Measurements from ENCODE around the gene ANKRD55. TPM values are rescaled to one million over a fixed set of nuclear protein-coding genes. Genes with fewer than 3 reads are reported as not detected.

Gene ANKRD55
- polyA plus RNA-seq, 1 of the 3 experiments (the other 2 are of a cell fraction): not detected

DNA sequence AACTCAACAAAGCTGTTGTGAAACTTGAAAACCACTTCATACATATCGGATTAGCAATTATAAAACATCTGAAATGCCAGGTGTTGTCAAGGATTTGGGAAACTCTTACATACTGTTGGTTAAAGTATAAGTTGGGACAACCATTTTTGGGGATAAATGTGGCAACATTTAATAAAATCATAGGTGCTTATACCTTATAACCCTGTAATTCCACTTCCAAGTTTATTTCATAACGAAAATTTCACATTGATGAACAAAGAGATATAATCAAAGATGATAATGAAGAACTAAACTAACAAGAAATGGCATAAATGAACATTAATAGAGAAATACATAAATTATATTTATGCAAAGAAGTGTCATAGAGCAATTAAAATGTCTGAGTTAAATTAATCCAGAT, 54.3 kb downstream of the ANKRD55 start:
- POLR2A ChIA-PET: no interaction called here
- 0 out of 4 replicates have a peak, but pooled peaks cover 0 to 11% of the 10 kb centered on the region in 2 experiments for H3K4me1 ChIP-seq (ENCODE audit: control insufficient read depth in 1 of 2, insufficient read depth in 2 of 2, low read depth in 1 of 2, low read length in 1 of 2)
- H4K20me1 ChIP-seq (ENCODE audit: insufficient read depth): no peaks in the 10 kb centered on the region
- no peak overlapping the region for H2AFZ ChIP-seq (ENCODE audit: low read depth)
- H3K27me3 ChIP-seq (ENCODE audit: insufficient read depth): no peaks in the 10 kb centered on the region
- no peaks in the 10 kb centered on the region for H3K9me3 ChIP-seq
- H3K9ac ChIP-seq: no peak overlapping the region
- H3K79me2 ChIP-seq (ENCODE audit: insufficient read depth): no peaks in the 10 kb centered on the region
- CTCF ChIA-PET: no interaction called here
- H3K9me2 ChIP-seq: no peaks in the 10 kb centered on the region
- H3F3A ChIP-seq (replicated peaks; ENCODE audit: insufficient read depth): no peaks in the 10 kb centered on the region
- no peak overlapping the region for H3K27ac ChIP-seq (ENCODE audit: low read depth in 2 of 2, low read length in 1 of 2)
- 76% methylated on average over 2 of the region's 2 CpGs for WGBS (ENCODE audit: low lambda C conversion rate)
- H3K4me2 ChIP-seq: no peak overlapping the region
- DNase-seq: no peak
- no peak for TF ChIP-seq GABPA (IDR thresholded peaks at IDR 0.05; ENCODE audit: low read depth)
- TF ChIP-seq USF2 (IDR thresholded peaks at IDR 0.05; ENCODE audit: borderline replicate concordance, low read depth, low read length): no peak
- TF ChIP-seq, protein P1, sequence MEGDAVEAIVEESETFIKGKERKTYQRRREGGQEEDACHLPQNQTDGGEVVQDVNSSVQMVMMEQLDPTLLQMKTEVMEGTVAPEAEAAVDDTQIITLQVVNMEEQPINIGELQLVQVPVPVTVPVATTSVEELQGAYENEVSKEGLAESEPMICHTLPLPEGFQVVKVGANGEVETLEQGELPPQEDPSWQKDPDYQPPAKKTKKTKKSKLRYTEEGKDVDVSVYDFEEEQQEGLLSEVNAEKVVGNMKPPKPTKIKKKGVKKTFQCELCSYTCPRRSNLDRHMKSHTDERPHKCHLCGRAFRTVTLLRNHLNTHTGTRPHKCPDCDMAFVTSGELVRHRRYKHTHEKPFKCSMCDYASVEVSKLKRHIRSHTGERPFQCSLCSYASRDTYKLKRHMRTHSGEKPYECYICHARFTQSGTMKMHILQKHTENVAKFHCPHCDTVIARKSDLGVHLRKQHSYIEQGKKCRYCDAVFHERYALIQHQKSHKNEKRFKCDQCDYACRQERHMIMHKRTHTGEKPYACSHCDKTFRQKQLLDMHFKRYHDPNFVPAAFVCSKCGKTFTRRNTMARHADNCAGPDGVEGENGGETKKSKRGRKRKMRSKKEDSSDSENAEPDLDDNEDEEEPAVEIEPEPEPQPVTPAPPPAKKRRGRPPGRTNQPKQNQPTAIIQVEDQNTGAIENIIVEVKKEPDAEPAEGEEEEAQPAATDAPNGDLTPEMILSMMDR (IDR thresholded peaks at IDR 0.05): no peak
- no peak for TF ChIP-seq FOXJ3 (CRISPR knock-in tag; IDR thresholded peaks at IDR 0.05)
- TF ChIP-seq TEAD4 (IDR thresholded peaks at IDR 0.05; ENCODE audit: borderline replicate concordance, insufficient read depth): no peak
- TF ChIP-seq JUND (IDR thresholded peaks at IDR 0.05): no peak
- no peak for TF ChIP-seq POLR2AphosphoS5 (IDR thresholded peaks at IDR 0.05; ENCODE audit: low read depth, low read length)
- TF ChIP-seq, protein P2, sequence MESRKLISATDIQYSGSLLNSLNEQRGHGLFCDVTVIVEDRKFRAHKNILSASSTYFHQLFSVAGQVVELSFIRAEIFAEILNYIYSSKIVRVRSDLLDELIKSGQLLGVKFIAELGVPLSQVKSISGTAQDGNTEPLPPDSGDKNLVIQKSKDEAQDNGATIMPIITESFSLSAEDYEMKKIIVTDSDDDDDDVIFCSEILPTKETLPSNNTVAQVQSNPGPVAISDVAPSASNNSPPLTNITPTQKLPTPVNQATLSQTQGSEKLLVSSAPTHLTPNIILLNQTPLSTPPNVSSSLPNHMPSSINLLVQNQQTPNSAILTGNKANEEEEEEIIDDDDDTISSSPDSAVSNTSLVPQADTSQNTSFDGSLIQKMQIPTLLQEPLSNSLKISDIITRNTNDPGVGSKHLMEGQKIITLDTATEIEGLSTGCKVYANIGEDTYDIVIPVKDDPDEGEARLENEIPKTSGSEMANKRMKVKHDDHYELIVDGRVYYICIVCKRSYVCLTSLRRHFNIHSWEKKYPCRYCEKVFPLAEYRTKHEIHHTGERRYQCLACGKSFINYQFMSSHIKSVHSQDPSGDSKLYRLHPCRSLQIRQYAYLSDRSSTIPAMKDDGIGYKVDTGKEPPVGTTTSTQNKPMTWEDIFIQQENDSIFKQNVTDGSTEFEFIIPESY (IDR thresholded peaks at IDR 0.05; ENCODE audit: borderline replicate concordance, low read depth): no peak
- no peak for TF ChIP-seq SMC3 (IDR thresholded peaks at IDR 0.05; ENCODE audit: low read depth, low read length)
- no peak for TF ChIP-seq MEF2A (IDR thresholded peaks at IDR 0.05; ENCODE audit: borderline replicate concordance, low read depth)
- TF ChIP-seq, protein P3, sequence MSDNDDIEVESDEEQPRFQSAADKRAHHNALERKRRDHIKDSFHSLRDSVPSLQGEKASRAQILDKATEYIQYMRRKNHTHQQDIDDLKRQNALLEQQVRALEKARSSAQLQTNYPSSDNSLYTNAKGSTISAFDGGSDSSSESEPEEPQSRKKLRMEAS (IDR thresholded peaks at IDR 0.05; ENCODE audit: low read depth): no peak
- no peak for TF ChIP-seq SIN3A (IDR thresholded peaks at IDR 0.05; ENCODE audit: borderline replicate concordance, low read depth, low read length)
- no peak for TF ChIP-seq TCF12 (IDR thresholded peaks at IDR 0.05)
- no peak for TF ChIP-seq NFIC (IDR thresholded peaks at IDR 0.05; ENCODE audit: borderline replicate concordance)
- TF ChIP-seq, protein P4, sequence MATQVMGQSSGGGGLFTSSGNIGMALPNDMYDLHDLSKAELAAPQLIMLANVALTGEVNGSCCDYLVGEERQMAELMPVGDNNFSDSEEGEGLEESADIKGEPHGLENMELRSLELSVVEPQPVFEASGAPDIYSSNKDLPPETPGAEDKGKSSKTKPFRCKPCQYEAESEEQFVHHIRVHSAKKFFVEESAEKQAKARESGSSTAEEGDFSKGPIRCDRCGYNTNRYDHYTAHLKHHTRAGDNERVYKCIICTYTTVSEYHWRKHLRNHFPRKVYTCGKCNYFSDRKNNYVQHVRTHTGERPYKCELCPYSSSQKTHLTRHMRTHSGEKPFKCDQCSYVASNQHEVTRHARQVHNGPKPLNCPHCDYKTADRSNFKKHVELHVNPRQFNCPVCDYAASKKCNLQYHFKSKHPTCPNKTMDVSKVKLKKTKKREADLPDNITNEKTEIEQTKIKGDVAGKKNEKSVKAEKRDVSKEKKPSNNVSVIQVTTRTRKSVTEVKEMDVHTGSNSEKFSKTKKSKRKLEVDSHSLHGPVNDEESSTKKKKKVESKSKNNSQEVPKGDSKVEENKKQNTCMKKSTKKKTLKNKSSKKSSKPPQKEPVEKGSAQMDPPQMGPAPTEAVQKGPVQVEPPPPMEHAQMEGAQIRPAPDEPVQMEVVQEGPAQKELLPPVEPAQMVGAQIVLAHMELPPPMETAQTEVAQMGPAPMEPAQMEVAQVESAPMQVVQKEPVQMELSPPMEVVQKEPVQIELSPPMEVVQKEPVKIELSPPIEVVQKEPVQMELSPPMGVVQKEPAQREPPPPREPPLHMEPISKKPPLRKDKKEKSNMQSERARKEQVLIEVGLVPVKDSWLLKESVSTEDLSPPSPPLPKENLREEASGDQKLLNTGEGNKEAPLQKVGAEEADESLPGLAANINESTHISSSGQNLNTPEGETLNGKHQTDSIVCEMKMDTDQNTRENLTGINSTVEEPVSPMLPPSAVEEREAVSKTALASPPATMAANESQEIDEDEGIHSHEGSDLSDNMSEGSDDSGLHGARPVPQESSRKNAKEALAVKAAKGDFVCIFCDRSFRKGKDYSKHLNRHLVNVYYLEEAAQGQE (IDR thresholded peaks at IDR 0.05; ENCODE audit: low read depth, low read length): no peak
- TF ChIP-seq CHD2 (IDR thresholded peaks at IDR 0.05; ENCODE audit: low read length, partially characterized antibody): no peak
- no peak overlapping the region for H3K4me3 ChIP-seq (ENCODE audit: low read depth in 2 of 2, low read length in 1 of 2)
- no peaks in the 10 kb centered on the region for H3K36me3 ChIP-seq (replicated peaks in 1 of 2; ENCODE audit: control insufficient read depth in 1 of 2, insufficient read depth in 2 of 2, low read length in 1 of 2)
